HL-60 (cell line): ENCODE results near the gene ITSN1.

Experiments used
- CTCF ChIP-seq: IDR thresholded peaks from one replicate; pipeline ENCODE4 v1.5.1; 2011; ENCODE audit warnings: low read length, control low read depth, inconsistent platforms; ENCODE audit not compliant: insufficient read depth
- GABPA ChIP-seq: IDR thresholded peaks from 2 replicates; pipeline ENCODE4 v1.6.1; 2012; ENCODE audit warnings: low read depth
- POLR2AphosphoS5 ChIP-seq: IDR thresholded peaks from 2 replicates; pipeline ENCODE4 v1.6.1; 2012; ENCODE audit warnings: low read depth
- SPI1 ChIP-seq: IDR thresholded peaks from 2 replicates; pipeline ENCODE4 v1.6.1; 2012; ENCODE audit warnings: low read depth, mild to moderate bottlenecking, borderline replicate concordance

- TF ChIP-seq CTCF: no peak
- TF ChIP-seq POLR2AphosphoS5: no peak
- TF ChIP-seq SPI1: no peak
- TF ChIP-seq GABPA: no peak
Measured at GRCh38 chr21:33622253-33622652, 20.0 kb upstream of the ITSN1 start.
